ENCODE data around the gene CLIC3. TPM values are rescaled to one million over a fixed set of nuclear protein-coding genes. Genes with fewer than 3 reads are reported as not detected.

Gene CLIC3
- total RNA-seq, 1 experiment from 2014 or later = 4.3 TPM

DNA sequence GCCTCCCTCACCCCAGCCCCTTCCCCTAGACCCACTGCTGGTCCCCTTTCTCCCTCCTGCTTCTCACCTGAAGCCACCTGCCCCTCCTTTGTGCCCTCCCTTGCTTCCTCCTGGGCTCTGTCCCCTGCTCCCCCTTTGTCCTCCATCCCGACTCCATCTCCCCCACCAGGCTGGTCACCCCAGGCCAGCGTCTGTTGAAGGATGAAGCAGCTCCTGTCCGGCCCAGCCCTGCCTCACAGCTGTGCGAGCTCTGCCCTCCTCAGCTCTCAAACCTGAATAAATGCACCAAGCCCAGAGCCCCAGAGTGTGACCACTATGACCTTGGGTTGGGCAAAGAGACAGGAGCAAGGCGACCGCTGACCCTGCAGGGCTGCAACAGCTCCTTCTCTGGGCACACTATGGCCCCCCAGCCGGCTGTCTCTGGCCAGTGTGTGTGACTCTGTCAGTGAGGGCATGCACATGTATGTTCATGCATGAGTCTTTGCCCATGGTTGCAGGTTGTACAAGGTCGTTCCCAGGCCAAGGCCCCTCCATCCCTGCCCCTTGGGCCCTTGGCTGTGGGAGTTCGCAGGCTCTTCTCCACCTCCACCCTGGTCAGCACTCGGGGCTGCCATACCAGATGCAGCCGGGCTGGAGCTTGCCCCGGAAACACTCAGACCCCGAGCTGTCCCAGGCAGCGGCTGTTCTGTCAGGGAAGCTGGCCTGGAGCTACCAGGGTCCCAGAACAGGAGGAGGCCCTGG lies 41.0 kb downstream of the CLIC3 start:
- Histone ChIP-seq H3K4me1 (ENCODE audit: insufficient read depth, low read length) (peaks cover 4% of the 10 kb centered on the region), H3K4me2 (ENCODE audit: low read length) (no peak overlapping the region), H2AFZ (ENCODE audit: low read length) (no peak overlapping the region), H3K36me3 (ENCODE audit: low read depth, low read length) (no peaks in the 10 kb centered on the region), H3K9ac (ENCODE audit: low read length) (no peak overlapping the region), H3K4me3 (ENCODE audit: low read length) (no peak overlapping the region), H3K79me2 (ENCODE audit: low read length) (no peaks in the 10 kb centered on the region), H3F3A (ENCODE audit: low read length, unreplicated experiment) (no peaks in the 10 kb centered on the region), H3K9me3 (ENCODE audit: low read length) (no peaks in the 10 kb centered on the region), H3K27ac (ENCODE audit: low read length) (no peak overlapping the region), H3K27me3 (ENCODE audit: low read length) (no peaks in the 10 kb centered on the region), H3K9me2 (replicated peaks; ENCODE audit: low read length) (no peaks in the 10 kb centered on the region), H4K20me1 (ENCODE audit: low read length) (no peaks in the 10 kb centered on the region)
- ChIA-PET POLR2A (ENCODE audit: unreplicated experiment) (no interaction called here), CTCF (no interaction called here)
- no TSS peak for BruUV-seq (replicated peaks)
- intact Hi-C loops (cut with micrococcal nuclease) = no loop called here
- no peak for TF ChIP-seq EZH2phosphoT487 (IDR thresholded peaks at IDR 0.05; ENCODE audit: borderline replicate concordance, low read length)
- DNase-seq (no peak), ATAC-seq (no peak)

DNA sequence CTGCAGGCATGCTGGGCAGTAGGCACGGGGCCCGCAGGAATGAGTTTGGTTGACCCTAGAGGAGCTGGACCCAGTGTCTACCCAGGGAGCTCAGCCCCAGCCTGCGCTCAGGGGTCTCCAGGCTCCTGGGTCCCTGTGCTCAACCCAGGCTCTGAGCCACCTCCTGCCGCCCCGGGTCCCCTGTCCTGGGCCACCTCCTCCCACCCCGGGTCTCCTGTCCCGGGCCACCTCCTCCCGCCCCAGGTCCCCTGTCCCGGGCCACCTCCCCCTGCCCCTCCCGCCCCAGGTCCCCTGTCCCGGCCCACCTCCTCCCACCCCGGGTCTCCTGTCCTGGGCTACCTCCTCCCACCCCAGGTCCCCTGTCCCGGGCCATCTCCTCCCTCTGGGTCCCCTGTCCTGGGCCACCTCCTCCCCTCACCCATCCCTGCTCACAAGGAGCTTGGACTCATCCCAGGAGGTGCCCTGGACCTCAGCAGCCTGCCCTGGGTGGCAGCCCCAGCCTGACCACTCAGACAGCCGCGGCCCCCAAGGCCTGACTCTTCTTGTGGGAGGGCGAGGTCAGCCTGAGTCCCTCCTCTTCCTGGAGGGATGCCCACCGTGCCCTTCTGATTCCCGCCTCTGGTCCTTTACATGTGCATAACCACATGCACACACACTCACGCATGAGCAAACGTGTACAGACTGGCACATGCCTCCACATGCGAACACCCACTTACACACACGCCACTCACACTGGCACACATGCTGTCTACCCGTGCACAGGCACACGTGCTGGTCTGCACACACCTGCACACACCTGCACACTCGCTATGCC lies 41.9 kb downstream of the CLIC3 start:
- Histone ChIP-seq H3K36me3 (ENCODE audit: low read depth, low read length) (no peaks in the 10 kb centered on the region), H4K20me1 (ENCODE audit: low read length) (no peaks in the 10 kb centered on the region), H3K4me1 (ENCODE audit: insufficient read depth, low read length) (peaks cover 7% of the 10 kb centered on the region), H3F3A (ENCODE audit: low read length, unreplicated experiment) (no peaks in the 10 kb centered on the region), H3K27ac (ENCODE audit: low read length) (no peak overlapping the region), H3K4me2 (ENCODE audit: low read length) (no peak overlapping the region), H2AFZ (ENCODE audit: low read length) (no peak overlapping the region), H3K9me3 (ENCODE audit: low read length) (no peaks in the 10 kb centered on the region), H3K4me3 (ENCODE audit: low read length) (no peak overlapping the region), H3K9me2 (replicated peaks; ENCODE audit: low read length) (no peaks in the 10 kb centered on the region), H3K9ac (ENCODE audit: low read length) (no peak overlapping the region), H3K79me2 (ENCODE audit: low read length) (no peaks in the 10 kb centered on the region), H3K27me3 (ENCODE audit: low read length) (no peaks in the 10 kb centered on the region)
- POLR2A ChIA-PET (ENCODE audit: unreplicated experiment) = no interaction called here
- no TSS peak for BruUV-seq (replicated peaks)
- TF ChIP-seq, protein P1, sequence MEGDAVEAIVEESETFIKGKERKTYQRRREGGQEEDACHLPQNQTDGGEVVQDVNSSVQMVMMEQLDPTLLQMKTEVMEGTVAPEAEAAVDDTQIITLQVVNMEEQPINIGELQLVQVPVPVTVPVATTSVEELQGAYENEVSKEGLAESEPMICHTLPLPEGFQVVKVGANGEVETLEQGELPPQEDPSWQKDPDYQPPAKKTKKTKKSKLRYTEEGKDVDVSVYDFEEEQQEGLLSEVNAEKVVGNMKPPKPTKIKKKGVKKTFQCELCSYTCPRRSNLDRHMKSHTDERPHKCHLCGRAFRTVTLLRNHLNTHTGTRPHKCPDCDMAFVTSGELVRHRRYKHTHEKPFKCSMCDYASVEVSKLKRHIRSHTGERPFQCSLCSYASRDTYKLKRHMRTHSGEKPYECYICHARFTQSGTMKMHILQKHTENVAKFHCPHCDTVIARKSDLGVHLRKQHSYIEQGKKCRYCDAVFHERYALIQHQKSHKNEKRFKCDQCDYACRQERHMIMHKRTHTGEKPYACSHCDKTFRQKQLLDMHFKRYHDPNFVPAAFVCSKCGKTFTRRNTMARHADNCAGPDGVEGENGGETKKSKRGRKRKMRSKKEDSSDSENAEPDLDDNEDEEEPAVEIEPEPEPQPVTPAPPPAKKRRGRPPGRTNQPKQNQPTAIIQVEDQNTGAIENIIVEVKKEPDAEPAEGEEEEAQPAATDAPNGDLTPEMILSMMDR (conservative IDR thresholded peaks at IDR 0.05; ENCODE audit: low read depth, low read length) = no peak
- TF ChIP-seq EZH2 (IDR thresholded peaks at IDR 0.05; ENCODE audit: low read length, unreplicated experiment) (no peak), EZH2phosphoT487 (IDR thresholded peaks at IDR 0.05; ENCODE audit: borderline replicate concordance, low read length) (no peak)
- ATAC-seq (no peak), DNase-seq (no peak)
- CTCF ChIA-PET = no interaction called here
- intact Hi-C loops (cut with micrococcal nuclease) = no loop called here

DNA sequence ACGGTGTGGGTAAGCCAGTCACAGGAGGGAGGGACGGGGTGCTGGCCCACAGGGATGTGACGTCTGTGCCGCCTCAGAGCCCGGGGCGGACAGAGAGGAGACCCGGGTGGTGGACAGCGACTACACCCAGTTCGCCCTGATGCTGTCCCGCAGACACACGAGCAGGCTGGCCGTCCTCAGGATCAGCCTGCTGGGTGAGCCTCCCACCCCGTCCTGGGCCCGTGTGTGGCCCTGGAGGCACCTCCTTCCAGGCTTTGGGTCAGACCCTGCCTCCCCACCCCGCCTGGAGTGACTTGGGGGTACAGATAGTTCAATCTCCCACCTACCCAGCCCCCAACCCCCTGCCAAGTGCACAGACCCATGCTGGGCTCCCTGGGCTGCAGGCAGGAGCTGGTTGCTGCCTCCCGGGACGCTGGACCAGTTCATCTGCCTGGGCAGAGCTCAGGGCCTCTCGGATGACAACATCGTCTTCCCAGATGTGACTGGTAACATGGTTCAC lies 42.5 kb downstream of the CLIC3 start:
- Histone ChIP-seq H3K27me3 (ENCODE audit: low read length) (no peaks in the 10 kb centered on the region), H3K4me1 (ENCODE audit: insufficient read depth, low read length) (peaks cover 11% of the 10 kb centered on the region), H3K9me3 (ENCODE audit: low read length) (no peaks in the 10 kb centered on the region), H3K4me3 (ENCODE audit: low read length) (no peak overlapping the region), H3F3A (ENCODE audit: low read length, unreplicated experiment) (no peaks in the 10 kb centered on the region), H3K9ac (ENCODE audit: low read length) (no peak overlapping the region), H3K27ac (ENCODE audit: low read length) (no peak overlapping the region), H3K79me2 (ENCODE audit: low read length) (no peaks in the 10 kb centered on the region), H3K36me3 (ENCODE audit: low read depth, low read length) (no peaks in the 10 kb centered on the region), H2AFZ (ENCODE audit: low read length) (no peak overlapping the region), H4K20me1 (ENCODE audit: low read length) (no peaks in the 10 kb centered on the region), H3K4me2 (ENCODE audit: low read length) (no peak overlapping the region), H3K9me2 (replicated peaks; ENCODE audit: low read length) (no peaks in the 10 kb centered on the region)
- intact Hi-C loops (cut with micrococcal nuclease) = no loop called here
- BruUV-seq (replicated peaks) = no TSS peak
- CTCF ChIA-PET = no interaction called here
- no peak for DNase-seq
- POLR2A ChIA-PET (ENCODE audit: unreplicated experiment) = no interaction called here
- TF ChIP-seq, protein P1 (conservative IDR thresholded peaks at IDR 0.05; ENCODE audit: low read depth, low read length) = no peak
- TF ChIP-seq EZH2 (IDR thresholded peaks at IDR 0.05; ENCODE audit: low read length, unreplicated experiment) = no peak
- no peak for TF ChIP-seq EZH2phosphoT487 (IDR thresholded peaks at IDR 0.05; ENCODE audit: borderline replicate concordance, low read length)
- ATAC-seq = no peak

All from PC-3 (cell line).